ENCODE data around the gene RBM47. TPM values are rescaled to one million over a fixed set of nuclear protein-coding genes. Genes with fewer than 3 reads are reported as not detected.
"Not testable (repeated sequence)": the region's sequence is repeated elsewhere in the genome, so short reads cannot be mapped to it uniquely, and the experiment has no call there.

Gene RBM47
- total RNA-seq, 1 experiment from 2014 or later: 18.0 TPM

DNA sequence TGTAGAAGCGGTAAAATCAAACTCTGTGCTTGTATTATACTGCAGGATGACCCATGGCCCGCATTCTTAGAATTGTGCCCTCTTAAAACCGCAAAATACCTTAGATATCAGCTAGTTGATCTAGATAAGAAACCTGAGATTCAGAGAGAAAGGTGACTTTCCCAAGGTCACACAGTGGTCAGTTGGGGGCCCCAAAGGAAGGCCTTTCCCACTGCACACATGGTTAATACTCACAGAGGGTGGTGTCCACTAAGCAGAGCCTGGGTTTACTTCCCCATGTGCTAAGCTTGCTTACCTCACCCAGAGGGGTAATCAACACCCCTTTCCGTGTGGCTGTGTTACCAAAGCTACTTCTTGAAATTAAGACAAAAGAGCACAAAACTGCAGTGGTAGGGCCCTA, 66.3 kb downstream of the RBM47 start:
- DNase-seq (ENCODE audit: low read depth): peak; percentile 74

DNA sequence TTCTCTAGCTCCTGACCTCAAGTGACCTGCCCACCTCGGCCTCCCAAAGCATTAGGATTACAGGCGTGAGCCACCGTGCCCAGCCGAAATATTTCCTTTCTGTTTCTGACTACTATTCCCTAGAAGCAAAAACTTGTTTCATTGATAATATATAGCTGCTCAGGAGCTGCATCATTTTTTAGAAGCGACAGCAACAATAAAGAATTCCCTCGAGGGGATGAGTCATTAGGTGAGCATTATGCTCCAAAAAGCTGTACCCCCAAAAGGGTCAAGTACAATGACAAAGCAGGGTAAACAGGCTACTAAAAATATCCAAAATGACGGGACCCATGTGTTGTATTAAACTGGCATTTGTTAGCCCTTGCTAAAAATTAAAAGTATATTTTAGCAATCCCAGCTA, 67.0 kb downstream of the RBM47 start:
- DNase-seq (ENCODE audit: low read depth): peak; percentile 69

DNA sequence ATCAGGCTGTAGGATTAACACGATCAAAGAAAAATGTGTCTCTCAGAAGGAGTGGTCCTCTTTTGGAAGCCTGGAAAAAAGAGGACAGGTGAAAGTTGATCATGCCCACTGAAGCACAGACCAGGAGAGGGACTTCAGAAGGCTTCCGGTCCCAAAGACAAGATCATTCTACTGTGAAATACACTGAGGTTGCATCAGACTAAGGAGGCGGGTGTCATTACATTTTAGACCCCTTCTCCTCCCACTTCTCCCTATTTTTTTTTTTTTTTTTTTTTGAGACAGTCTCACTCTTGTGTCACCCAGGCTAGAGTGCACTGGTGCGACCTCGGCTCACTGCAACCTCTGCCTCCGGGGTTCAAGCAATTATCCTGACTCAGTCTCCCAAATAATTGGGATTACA, 67.5 kb downstream of the RBM47 start:
- no peak for DNase-seq (ENCODE audit: low read depth)

DNA sequence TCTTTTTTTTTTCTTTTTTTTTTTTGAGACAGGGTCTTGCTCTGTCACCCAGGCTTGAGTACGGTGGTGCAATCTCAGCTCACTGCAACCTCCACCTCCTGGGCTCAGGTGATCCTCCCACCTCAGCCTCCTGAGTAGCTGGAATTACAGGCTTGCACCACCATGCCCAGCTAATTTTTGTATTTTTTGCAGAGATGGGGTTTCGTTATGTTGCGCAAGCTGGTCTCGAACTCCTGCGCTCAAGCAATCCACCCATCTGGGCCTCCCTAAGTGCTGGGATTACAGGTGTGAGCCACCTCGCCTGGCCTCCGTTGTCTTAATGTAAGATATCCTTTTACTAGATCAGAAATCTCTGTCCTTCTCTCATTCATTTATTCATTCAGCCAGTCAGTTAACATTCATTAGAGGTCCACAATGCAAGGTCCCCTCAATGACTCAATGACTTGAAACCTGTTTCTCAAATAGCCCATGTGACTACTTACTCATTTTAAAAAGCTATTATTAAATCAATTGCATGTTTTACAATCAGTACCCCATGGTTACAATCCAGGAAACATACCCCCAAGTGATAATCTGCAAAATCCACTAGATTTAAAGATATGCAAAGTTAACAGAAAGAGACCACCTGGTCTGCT, 68.0 kb downstream of the RBM47 start:
- DNase-seq (ENCODE audit: low read depth): not testable (repeated sequence)

DNA sequence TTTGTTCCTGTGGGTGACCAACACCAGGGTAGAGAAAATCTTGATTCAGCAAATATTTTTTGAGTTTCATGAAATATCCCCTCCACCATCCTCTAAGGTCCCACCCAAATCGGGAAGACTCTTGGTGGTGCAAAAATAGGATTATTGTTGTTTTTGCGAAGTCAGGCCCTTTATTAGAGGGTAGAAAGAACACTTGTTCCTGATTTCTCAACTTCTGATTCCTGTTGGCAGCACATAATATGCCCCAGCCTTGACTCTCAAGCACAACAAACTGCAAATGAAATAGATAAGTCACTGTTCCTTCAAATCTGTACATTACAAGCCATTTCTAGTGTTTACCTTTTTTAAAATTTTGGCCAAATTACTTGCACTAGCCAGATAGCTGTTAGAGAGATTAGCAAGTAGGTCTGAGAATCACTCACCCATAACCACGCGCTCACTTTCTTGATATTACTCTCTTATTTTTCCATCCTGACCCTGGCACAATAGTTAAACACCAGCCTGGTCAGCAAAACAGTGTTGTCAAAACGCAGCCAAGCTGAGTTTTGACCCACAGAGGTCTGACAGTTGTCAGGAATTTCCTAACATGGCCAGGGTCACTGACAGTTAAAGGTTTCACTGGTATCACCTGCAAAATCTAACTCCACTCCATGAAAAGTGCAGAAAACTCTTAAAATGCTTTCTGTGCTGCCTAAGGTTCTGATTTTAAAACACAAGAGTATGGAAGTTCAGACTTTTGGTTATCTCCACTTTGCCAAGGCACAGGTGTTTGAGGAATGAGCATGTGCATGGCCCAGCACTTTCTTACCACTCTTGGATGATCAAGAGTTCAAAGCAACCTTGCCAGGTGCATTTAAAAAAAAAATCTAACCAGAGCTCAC, 69.8 kb downstream of the RBM47 start:
- DNase-seq (ENCODE audit: low read depth): no peak

DNA sequence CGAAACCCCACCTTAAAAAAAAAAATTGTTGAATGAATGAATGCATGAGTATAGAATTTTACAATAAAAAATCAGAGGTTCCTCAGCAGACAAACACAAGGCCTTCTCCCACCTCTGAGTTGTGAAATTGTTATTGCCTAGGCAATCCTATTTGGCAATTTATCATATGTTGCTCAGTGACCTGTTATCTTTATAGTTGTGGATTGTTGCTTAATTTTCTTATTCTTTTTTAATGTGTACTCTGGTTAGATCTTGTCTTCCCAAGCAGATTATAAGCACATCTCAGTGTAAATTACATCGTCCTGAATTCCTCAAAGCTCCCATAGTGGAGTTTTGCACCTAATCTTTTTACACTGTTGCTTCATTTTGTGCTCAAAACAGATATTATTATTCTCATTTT, 71.9 kb downstream of the RBM47 start:
- DNase-seq (ENCODE audit: low read depth): no peak

DNA sequence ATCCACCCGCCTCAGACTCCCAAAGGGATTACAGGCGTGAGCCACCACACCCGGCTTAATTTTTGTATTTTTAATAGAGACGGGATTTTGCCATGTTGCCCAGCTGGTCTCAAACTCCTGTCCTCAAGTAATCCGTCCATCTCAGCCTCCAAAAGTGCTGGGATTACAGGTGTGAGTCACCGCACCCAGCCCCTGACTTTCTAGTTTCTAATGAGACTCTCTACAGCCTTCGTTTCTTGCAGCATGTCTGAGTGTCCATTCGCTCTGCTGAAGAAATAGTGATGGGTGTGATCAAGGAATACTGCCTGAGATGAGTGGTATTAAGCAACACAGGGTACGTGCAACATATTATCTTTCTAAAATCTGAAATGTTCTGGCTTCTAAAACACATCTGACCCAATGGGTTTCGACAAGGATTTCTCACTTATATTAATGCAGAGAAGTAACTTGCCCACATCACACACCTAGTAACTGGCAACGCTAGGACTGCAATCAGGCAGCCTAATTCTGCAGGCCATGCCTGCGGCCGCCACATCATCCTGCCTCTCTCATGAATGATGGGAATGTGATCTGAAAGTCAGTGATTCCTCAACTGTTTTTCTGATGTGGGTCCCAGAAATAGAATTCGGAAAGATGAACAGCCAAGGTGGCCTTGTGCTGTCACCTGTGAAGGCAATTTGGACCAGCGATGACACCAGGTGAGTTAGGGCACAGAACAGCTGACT, 74.3 kb downstream of the RBM47 start:
- no peak for DNase-seq (ENCODE audit: low read depth)

DNA sequence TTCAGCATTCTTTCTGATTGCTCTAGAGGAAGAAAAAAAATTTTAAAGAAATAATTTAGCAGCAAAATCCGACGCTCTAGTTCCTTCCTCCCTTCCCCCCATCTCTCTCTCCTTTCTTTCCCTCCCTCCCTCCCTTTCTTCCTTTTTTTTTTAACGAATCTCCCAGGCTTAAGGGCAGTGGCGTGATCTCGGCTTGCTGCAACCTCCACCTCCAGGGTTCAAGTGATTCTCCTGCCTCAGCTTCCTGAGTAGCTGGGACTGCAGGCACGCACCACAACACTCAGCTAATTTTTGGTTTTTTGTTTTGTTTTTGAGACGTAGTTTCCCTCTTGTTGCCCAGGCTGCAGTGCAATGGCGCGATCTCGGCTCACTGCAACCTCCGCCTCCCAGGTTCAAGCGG, 75.0 kb downstream of the RBM47 start:
- DNase-seq (ENCODE audit: low read depth): not testable (repeated sequence)

DNA sequence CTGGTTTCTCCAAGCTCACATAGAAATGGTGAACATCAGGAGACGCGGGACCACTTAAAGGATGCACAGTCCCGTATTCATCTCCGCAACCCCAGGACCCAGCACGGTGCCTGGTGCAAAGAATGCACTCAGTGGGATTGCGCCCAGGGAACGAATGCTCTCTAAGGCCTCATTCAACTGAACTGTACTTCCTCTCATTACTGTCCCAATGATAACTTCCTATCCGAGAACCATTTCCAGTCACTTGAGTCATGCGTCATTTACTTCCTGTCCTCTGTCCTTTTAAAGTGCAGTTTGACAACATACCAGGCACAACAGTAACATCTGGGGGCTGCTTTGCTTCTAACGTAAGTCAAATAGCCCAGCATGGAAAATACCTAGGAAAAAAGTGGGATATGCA, 75.7 kb downstream of the RBM47 start:
- DNase-seq (ENCODE audit: low read depth): no peak

DNA sequence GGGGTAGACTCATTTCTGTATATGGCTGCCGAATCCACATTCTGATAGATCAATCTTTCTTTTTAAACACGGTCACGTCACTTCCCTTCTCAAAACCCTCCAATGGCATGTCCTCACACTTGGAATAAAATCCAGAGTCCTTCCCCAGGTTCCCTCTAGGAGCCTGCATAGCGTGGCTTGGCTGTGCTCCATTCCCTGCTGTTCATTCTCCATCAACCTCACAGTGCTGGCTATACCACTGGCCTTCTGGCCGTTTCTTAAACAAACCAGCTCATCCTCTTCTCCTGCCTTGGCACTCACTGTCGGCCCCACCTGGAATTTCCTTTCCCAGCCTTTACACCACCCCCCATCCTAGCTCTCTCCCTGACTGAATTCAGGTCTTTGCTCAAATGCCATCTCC, 77.1 kb downstream of the RBM47 start:
- peak; percentile 79 for DNase-seq (ENCODE audit: low read depth)

DNA sequence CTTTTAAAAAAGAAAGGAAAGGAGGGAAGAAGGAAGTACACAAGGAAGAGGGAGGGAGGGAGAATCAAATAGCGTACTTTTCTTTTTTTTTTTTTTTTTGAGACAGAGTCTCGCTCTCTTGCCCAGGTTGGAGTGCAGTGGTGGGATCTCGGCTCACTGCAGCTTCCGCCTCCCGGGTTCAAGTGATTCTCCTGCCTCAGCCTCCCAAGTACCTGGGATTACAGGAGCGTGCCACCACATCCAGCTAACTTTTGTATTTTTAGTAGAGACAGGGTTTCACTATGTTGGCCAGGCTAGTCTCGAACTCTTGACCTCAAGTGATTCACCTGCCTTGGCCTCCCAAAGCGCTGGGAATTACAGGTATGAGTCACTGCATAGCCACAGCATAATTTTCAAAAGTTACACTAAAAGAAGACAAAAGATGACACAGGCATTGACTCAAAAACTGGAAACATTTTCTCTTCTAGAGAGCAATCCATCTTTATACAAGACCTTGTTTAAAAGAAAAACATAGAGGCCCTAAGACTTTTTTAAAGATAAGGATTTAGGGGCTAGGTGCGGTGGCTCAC, 78.0 kb downstream of the RBM47 start:
- peak; percentile 89 for DNase-seq (ENCODE audit: low read depth)

DNA sequence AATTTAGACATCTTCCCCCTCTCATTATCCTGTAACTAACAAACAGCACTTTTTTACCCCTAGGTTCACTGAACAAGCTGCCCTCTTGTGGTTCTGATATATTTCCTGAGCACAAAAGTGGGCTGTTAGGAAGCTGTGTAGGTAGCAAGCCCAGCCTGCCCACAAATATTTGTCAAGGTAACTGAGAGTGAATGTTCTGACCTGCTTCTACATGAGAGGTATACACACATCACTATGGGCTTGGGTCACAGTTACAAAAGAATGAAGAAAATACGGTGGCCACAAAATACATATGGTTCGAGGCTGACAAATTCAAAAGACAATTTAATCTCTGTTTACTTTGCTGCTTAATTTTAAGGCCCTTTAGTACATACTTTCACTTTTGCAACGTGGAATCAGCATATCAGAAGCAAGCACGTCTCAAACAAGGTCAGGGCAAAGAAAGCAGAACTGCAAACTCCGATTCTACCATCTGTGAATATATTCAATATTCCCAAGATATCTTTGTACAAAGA, 78.7 kb downstream of the RBM47 start:
- peak; percentile 79 for DNase-seq (ENCODE audit: low read depth)

DNA sequence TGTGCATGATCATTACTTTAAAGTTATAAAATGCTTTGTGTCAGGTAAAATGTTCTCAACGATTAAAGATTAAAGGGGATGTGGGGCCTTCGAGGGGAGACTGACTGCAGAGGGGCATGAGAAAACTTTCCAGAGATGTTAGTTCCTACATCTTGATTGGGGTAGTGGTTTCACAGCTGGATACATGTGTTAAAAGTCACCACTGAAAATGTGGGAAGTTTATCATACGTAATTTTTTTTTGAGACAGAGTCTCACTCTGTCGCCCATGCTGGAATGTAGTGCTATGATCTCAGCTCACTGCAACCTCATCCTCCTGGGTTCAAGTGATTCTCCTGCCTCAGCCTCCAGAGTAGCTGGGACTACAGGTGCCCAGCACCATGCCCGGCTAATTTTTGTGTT, 79.5 kb downstream of the RBM47 start:
- no peak for DNase-seq (ENCODE audit: low read depth)

DNA sequence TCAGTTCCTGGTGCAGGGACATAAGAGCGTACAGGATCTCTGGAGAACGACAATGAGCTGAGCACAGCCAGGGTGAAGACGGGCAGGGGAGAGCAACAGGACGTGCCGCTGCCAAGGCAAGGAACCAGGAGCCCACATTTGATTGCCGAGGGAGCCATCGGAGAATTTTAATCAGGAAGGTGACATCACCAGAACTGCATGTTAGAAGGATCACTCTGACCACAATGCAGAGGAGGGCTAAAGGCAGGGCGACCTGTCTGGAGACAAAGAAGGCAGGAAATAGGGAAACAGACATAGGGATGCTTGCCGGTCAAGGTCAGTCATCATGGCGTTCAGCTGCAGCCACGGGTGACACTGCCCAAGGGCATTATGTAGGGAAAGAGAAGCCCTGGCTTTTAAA, 81.4 kb downstream of the RBM47 start:
- peak; percentile 94 for DNase-seq (ENCODE audit: low read depth)

DNA sequence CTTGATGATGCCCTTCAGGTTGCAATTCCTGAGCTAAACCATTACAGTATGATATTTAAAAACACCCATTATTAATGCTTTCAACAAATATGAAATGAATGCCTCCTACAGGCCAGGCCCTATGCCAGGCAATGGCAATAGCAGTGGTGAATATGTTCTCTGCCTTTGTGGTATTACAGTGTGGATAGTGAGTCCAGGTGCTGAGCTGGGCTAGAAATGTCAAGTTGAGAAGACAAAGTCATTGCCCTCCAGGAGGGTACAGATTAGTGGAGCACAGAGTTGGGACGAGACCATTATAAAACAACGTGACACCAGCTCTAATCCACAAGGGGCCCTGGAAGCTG, 81.9 kb downstream of the RBM47 start:
- peak; percentile 53 for DNase-seq (ENCODE audit: low read depth)

DNA sequence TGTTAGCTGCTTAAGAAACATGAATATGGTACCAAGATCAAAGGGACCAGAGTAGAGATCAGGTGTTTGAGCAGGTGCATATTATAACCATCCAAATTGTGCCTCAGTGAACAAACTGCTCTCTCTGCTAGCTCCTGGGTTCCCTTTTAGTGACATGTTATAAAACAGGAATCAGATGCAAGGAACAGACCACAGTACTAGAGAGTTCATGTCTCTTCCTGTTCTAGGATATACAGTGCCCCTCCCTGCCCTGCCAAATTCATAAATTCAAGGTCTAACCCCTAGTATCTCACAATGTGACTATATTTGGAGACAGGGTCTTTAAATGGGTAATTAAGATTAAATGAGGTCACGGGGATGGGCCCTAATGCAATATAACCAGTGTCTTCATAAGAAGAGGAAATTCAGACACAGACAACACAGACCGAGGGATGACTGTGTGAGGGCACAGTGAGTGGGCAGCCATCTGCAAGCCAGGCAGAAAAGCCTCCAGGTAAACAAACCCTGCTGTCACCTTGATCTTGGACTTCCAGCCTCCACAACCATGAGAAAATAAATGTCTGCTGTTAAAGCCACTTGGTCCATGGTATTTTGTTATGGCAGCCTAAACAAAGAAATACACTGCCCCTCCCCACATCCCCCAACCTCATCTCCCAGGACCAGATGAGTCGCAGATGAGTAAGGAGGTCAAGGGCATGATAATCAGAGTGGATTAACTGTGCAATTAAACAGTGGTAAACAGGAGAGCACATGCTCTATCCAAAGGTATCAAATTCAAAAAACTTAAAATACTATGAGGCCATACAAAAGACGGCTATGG, 82.5 kb downstream of the RBM47 start:
- DNase-seq (ENCODE audit: low read depth): peak; percentile 81

DNA sequence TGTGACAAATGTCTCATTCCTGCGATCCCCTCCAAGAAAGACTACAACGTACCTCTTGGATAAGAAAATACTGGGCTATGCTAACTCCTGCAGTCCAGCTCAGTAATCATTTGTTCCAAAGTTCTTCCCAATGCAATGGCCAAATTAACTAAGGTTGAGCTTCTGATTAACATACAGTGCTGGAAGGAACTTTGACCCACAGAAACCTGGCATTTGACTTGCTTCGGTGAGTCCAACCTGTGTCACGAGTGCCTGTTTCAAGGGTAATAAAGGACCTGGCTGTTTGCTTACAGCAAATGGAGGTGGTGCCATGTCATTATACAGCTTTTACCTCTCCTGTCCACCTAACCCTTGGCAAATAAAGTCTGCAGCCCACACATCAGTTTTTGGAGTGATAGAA, 83.2 kb downstream of the RBM47 start:
- DNase-seq (ENCODE audit: low read depth): no peak

DNA sequence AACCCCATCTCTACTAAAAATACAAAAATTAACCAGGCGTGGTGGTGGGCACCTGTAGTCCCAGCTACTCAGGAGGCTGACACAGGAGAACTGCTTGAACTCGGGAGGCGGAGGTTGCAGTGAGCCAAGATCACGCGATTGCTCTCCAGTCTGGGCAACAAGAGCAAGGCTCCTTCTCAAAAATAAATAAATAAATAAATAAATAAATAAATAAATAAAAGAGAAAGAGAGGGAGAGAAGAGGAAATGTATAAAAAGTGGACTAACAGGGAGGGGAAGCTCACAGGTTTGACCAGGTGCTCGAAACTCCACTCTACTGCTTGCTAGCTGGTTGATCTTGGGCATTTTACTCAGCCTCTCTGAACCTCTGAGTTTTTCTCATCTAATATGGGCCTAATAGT, 84.2 kb downstream of the RBM47 start:
- not testable (repeated sequence) for DNase-seq (ENCODE audit: low read depth)

DNA sequence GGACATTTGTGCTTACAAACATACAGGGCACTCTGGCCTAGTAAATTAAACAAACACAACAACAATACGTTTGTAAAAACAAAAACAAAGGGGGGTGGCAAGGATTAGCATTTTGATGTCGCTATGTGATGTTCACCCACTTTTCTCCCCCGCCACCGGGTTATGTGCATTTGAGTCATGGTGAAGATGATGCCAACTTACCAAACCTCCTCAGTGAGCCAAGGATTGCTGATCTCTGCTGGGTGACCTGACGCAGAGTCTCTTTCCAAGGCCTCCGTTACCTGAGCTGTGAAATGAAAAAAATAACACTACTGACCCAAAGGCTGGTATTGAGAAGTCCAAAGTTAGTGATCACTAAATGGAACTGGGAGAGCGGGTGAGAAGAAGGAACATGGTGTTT, 85.4 kb downstream of the RBM47 start:
- peak; percentile 46 for DNase-seq (ENCODE audit: low read depth)

DNA sequence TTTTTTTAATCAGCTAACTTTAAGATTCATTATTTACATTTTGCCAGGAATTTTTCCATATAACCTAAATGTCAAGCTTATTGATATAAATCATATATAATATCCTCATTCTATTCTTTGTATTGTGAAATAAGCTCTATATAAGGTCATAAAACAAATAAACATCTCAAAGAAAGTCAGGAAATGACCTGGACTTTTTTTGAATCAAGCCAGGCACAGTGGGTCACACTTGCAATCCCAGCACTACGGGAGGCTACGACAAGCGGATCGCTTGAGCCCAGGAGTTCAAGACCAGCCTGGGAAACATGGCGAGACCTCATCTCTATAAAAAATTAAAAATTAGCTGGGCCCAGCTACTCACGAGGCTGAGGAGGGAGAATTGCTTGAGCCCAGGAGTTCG, 88.9 kb downstream of the RBM47 start:
- no peak for DNase-seq (ENCODE audit: low read depth)

DNA sequence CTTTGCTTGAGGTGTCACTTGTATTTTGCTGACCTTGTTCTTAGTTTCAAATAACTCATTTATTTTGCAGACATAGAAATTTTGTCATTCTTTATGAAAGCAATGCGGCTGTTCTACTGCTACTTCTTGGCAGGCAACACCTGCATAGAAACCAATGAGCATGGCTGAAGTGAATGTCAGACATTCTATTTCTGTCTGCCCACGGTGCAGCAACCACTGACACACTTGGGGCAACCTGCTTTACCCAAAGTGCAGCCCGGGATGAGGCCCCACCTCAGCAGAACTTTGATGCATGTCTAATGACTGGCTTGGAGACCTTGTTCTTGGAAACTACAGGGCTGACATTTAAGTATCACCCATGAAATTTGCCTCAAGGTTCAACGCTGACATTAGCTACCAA, 93.6 kb downstream of the RBM47 start:
- no peak for DNase-seq (ENCODE audit: low read depth)
